Esophagus muscularis mucosa (tissue), 3 donors: ENCODE measurements around the gene ALG5.

Source experiments
- CTCF ChIP-seq, 3 experiments: fragments of 200-600 bp in 2 of 3; fragments of 450-650 bp in 1 of 3; sonication (generic) in 2 of 3; IDR thresholded peaks; one replicate each; pipeline ENCODE4 v1.5.1; 2017 to 2019; ENCODE audit warnings: antibody characterized with exemption in 3 of 3, mild to moderate bottlenecking in 2 of 3, moderate library complexity in 1 of 3
- POLR2A ChIP-seq: fragments of 450-650 bp; IDR thresholded peaks from one replicate; pipeline ENCODE4 v1.6.1; 2017; ENCODE audit warnings: antibody characterized with exemption, moderate library complexity, mild to moderate bottlenecking, low read depth
- POLR2AphosphoS5 ChIP-seq, 2 donors: sonication (generic); formaldehyde crosslinking; IDR thresholded peaks; one replicate each; pipeline ENCODE4 v1.6.1; 2017; ENCODE audit warnings: antibody characterized with exemption in 2 of 2

GRCh38 chr13:36912973-36913372, 86.2 kb downstream of the ALG5 start:
- TF ChIP-seq CTCF (IDR thresholded peaks at IDR 0.05) (no peak), POLR2A (no peak), POLR2AphosphoS5 (IDR thresholded peaks at IDR 0.05) (no peak)
